IMR-90 (cell line): ENCODE measurements around the gene CAMK2D. TPM values are rescaled to one million over a fixed set of nuclear protein-coding genes. Genes with fewer than 3 reads are reported as not detected.

Experiments used
- ATAC-seq: fragments of 200-7000 bp; cut with Tn5 transposase; 2 replicates; pipeline ENCODE4 v1.9.1; 2020; ENCODE audit warnings: low read depth, mild to moderate bottlenecking, moderate library complexity
- BruUV-seq: library from RNA; stranded (reverse); fragments of 400-500 nt; replicated peaks from 2 replicates; lab custom pipeline; 2021; lab: Mats Ljungman, UMichigan
- CTCF ChIA-PET: fragments of 300-600 bp; formaldehyde crosslinking; extraction: SDS; loops from one replicate; lab custom pipeline; 2021; ENCODE audit warnings: antibody characterized with exemption; lab: Yijun Ruan, JAX
- POLR2A ChIA-PET: fragments of 300-600 bp; sonication (Branson Sonifier 250); formaldehyde crosslinking; loops from one replicate; lab custom pipeline; 2022; ENCODE audit warnings: antibody characterized with exemption; ENCODE audit not compliant: unreplicated experiment; lab: Charles Lee
- DNase-seq: peaks from one replicate; pipeline ENCODE4 v3.0.0; 2013
- H2AFZ ChIP-seq: replicated peaks from 2 replicates; pipeline ENCODE3; 2013; ENCODE audit warnings: low read length, mild to moderate bottlenecking; ENCODE audit not compliant: poor library complexity
- H2AK5ac ChIP-seq: 2 replicates; pipeline ENCODE4 v1.6.1; 2013; ENCODE audit warnings: low read depth, low read length, inconsistent platforms
- H2AK9ac ChIP-seq: replicated peaks from 2 replicates; pipeline ENCODE3; 2013; ENCODE audit warnings: mild to moderate bottlenecking, low read depth, low read length, moderate library complexity; ENCODE audit not compliant: poor library complexity
- H2BK120ac ChIP-seq: 2 replicates; pipeline ENCODE4 v1.6.1; 2013; ENCODE audit warnings: low read depth, low read length, inconsistent platforms
- H2BK15ac ChIP-seq: 3 replicates; pipeline ENCODE4 v1.6.1; 2013; ENCODE audit warnings: low read depth, low read length, inconsistent platforms
- H2BK20ac ChIP-seq: 2 replicates; pipeline ENCODE4 v1.6.1; 2013; ENCODE audit warnings: low read depth, mild to moderate bottlenecking, inconsistent platforms, low read length, moderate library complexity
- H2BK5ac ChIP-seq: 2 replicates; pipeline ENCODE4 v1.6.1; 2013; ENCODE audit warnings: mild to moderate bottlenecking, low read depth, low read length, inconsistent platforms; ENCODE audit not compliant: poor library complexity, severe bottlenecking
- H3K14ac ChIP-seq: replicated peaks from 2 replicates; pipeline ENCODE4 v1.6.1; 2013; ENCODE audit warnings: low read depth, low read length, inconsistent platforms
- H3K18ac ChIP-seq: 2 replicates; pipeline ENCODE4 v1.6.1; 2013; ENCODE audit warnings: low read depth, low read length, control low read depth
- H3K23ac ChIP-seq: 2 replicates; pipeline ENCODE4 v1.6.1; 2013; ENCODE audit warnings: low read depth, low read length, inconsistent platforms
- H3K27ac ChIP-seq: 2 replicates; pipeline ENCODE4 v1.5.1; 2013; ENCODE audit warnings: mild to moderate bottlenecking, control low read depth, low read length; ENCODE audit not compliant: insufficient read depth
- H3K27me3 ChIP-seq: 2 replicates; pipeline ENCODE4 v1.6.1; 2013; ENCODE audit warnings: low read length; ENCODE audit not compliant: control insufficient read depth, insufficient read depth
- H3K36me3 ChIP-seq: 2 replicates; pipeline ENCODE4 v1.6.1; 2013; ENCODE audit warnings: low read length, mixed read lengths; ENCODE audit not compliant: control insufficient read depth, insufficient read depth
- H3K4ac ChIP-seq: 2 replicates; pipeline ENCODE4 v1.6.1; 2013; ENCODE audit warnings: low read depth, low read length, inconsistent platforms
- H3K4me1 ChIP-seq: 2 replicates; pipeline ENCODE4 v1.6.1; 2013; ENCODE audit warnings: low read length, mixed read lengths; ENCODE audit not compliant: control insufficient read depth, insufficient read depth
- H3K4me2 ChIP-seq: 2 replicates; pipeline ENCODE4 v1.6.1; 2013; ENCODE audit warnings: low read depth, mild to moderate bottlenecking, control low read depth, low read length, moderate library complexity
- H3K4me3 ChIP-seq: 2 replicates; pipeline ENCODE4 v1.5.1; 2013; ENCODE audit warnings: low read depth, mild to moderate bottlenecking, control low read depth, low read length, moderate library complexity; ENCODE audit not compliant: insufficient read depth
- H3K56ac ChIP-seq: 2 replicates; pipeline ENCODE4 v1.6.1; 2013; ENCODE audit warnings: low read length, inconsistent platforms; ENCODE audit not compliant: insufficient read depth; ENCODE audit errors: extremely low read depth
- H3K79me1 ChIP-seq, 2 experiments: 2 replicates each; pipeline ENCODE4 v1.6.1; 2013; ENCODE audit warnings: low read length in 2 of 2, inconsistent platforms in 1 of 2, low read depth in 1 of 2
- H3K9ac ChIP-seq: 2 replicates; pipeline ENCODE4 v1.6.1; 2013; ENCODE audit warnings: low read depth, low read length, control low read depth
- H3K9me1 ChIP-seq: 2 replicates; pipeline ENCODE4 v1.6.1; 2013; ENCODE audit warnings: low read length, inconsistent platforms; ENCODE audit not compliant: insufficient read depth
- H3K9me3 ChIP-seq: 2 replicates; pipeline ENCODE4 v1.6.1; 2013; ENCODE audit warnings: low read length; ENCODE audit not compliant: control insufficient read depth, insufficient read depth
- H4K20me1 ChIP-seq: 2 replicates; pipeline ENCODE4 v1.6.1; 2013; ENCODE audit warnings: low read length, inconsistent platforms; ENCODE audit not compliant: insufficient read depth
- H4K5ac ChIP-seq: 2 replicates; pipeline ENCODE4 v1.6.1; 2013; ENCODE audit warnings: mild to moderate bottlenecking, low read depth, low read length, control low read depth
- H4K8ac ChIP-seq, 2 experiments: 2 replicates each; pipeline ENCODE4 v1.6.1; 2013; ENCODE audit warnings: low read depth in 2 of 2, low read length in 2 of 2, control low read depth in 1 of 2, inconsistent platforms in 1 of 2
- H4K91ac ChIP-seq: 2 replicates; pipeline ENCODE4 v1.6.1; 2013; ENCODE audit warnings: low read depth, low read length, inconsistent platforms; ENCODE audit not compliant: insufficient read depth
- BHLHE40 ChIP-seq: fragments of 150-350 bp; IDR thresholded peaks from 2 replicates; pipeline ENCODE4 v1.6.1; 2016; ENCODE audit warnings: mild to moderate bottlenecking, low read depth, low read length
- WGBS, 2 experiments: methylation state at CpG; one replicate each; pipeline versions ENCODE4 v1.1.5 to v1.1.7; 2013; ENCODE audit warnings: missing lambda C conversion rate in 2 of 2; ENCODE audit not compliant: insufficient read length in 1 of 2; ENCODE audit errors: extremely low coverage in 2 of 2; 5-methylcytosine and 5-hydroxymethylcytosine counted together
- dilution Hi-C: fragments of 300-500 bp; cut with HindIII; formaldehyde crosslinking; loops from one replicate; pipeline ENCODE4 v1.14.3; 2018; ENCODE audit warnings: low sequenced_read_pairs; ENCODE audit not compliant: unreplicated experiment
- in situ Hi-C: fragments of 300-500 bp; cut with MboI; formaldehyde crosslinking; loops from 3 replicates; pipeline ENCODE4 v1.14.3; 2019; ENCODE audit warnings: low sequenced_read_pairs, inconsistent platforms, mixed read lengths
- intact Hi-C: fragments of 100-400 bp; cut with micrococcal nuclease; formaldehyde crosslinking; loops from 2 replicates; pipeline ENCODE4 v1.10.0; 2022
- polyA plus RNA-seq, 3 experiments: library from polyadenylated mRNA; depleted of rRNA; stranded (reverse); fragments of >200 nt; gene quantifications; 2 replicates each; pipeline ENCODE4 v1.2.3, GENCODE V29; 2012; ENCODE audit warnings: low replicate concordance in 1 of 3
- total RNA-seq: library from RNA; depleted of rRNA; stranded (reverse); fragments of >200 nt; gene quantifications from 2 replicates; pipeline ENCODE4 v1.2.3, GENCODE V29; 2012
- TF ChIP-seq, protein P1 (sequence below): conservative IDR thresholded peaks from 2 replicates; pipeline ENCODE4 v1.5.1; 2012; ENCODE audit warnings: mild to moderate bottlenecking, low read depth, low read length, improper control_type of control experiment
- TF ChIP-seq, protein P2 (sequence below): fragments of 150-350 bp; IDR thresholded peaks from 2 replicates; pipeline ENCODE4 v1.6.1; 2017; ENCODE audit warnings: mild to moderate bottlenecking, antibody characterized with exemption, low read length, low read depth

CAMK2D gene
- total and polyA plus RNA-seq, 2 of the 4 experiments (the other 2 are of a cell fraction), result 44.6 to 156 TPM

DNA sequence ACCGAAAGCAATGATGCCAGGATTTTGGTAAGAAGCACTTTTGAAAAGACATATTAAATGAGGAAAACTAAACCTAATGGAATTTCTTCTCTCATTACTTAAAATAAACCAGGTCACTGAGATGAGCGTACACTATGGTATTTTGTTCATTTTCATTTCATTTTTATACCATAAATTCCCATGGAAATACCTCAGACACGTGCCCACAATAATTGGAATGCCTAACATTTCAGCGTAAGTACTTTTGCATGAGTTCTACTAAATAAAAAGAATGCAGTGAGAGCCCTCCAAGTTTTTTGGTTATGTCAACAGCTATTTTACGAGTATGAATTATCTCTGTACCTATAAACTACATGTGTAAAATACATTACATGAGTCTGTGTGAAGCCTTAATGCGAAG, 3.2 kb downstream of the CAMK2D start:
- H2BK120ac ChIP-seq, result 0 out of 2 replicates have a peak overlapping the region, but pooled peaks have one; percentile 4
- WGBS, 2 experiments, result no CpG with 5 or more reads among the region's 6 CpGs
- no peak overlapping the region for H3K56ac ChIP-seq
- ChIA-PET POLR2A (no interaction called here), CTCF (interaction anchor here (1.0 to 1.4 kb wide), 2 partner anchors 211 to 363 kb away, joined by 3 to 7 read pairs; no protein-coding TSS in a partner anchor)
- no peaks in the 10 kb centered on the region for H3K36me3 ChIP-seq
- no peak overlapping the region; the same call in 1 of the 2 replicates for H3K27ac ChIP-seq
- no peak overlapping the region; a peak in 1 of 4 replicates for H4K8ac ChIP-seq
- no peaks in the 10 kb centered on the region; the same call in 1 of the 2 replicates for H3K9me1 ChIP-seq
- H2AFZ ChIP-seq, result no peak overlapping the region
- no peak overlapping the region for H2BK15ac ChIP-seq
- peak overlapping the region; percentile 81 for H2BK5ac ChIP-seq
- H3K4me1 ChIP-seq, result 0 out of 2 replicates have a peak, but pooled peaks cover 1% of the 10 kb centered on the region
- TF ChIP-seq, protein P1, sequence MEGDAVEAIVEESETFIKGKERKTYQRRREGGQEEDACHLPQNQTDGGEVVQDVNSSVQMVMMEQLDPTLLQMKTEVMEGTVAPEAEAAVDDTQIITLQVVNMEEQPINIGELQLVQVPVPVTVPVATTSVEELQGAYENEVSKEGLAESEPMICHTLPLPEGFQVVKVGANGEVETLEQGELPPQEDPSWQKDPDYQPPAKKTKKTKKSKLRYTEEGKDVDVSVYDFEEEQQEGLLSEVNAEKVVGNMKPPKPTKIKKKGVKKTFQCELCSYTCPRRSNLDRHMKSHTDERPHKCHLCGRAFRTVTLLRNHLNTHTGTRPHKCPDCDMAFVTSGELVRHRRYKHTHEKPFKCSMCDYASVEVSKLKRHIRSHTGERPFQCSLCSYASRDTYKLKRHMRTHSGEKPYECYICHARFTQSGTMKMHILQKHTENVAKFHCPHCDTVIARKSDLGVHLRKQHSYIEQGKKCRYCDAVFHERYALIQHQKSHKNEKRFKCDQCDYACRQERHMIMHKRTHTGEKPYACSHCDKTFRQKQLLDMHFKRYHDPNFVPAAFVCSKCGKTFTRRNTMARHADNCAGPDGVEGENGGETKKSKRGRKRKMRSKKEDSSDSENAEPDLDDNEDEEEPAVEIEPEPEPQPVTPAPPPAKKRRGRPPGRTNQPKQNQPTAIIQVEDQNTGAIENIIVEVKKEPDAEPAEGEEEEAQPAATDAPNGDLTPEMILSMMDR, result no peak
- TF ChIP-seq BHLHE40, result peak; percentile 91
- TF ChIP-seq, protein P2, sequence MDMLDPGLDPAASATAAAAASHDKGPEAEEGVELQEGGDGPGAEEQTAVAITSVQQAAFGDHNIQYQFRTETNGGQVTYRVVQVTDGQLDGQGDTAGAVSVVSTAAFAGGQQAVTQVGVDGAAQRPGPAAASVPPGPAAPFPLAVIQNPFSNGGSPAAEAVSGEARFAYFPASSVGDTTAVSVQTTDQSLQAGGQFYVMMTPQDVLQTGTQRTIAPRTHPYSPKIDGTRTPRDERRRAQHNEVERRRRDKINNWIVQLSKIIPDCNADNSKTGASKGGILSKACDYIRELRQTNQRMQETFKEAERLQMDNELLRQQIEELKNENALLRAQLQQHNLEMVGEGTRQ, result peak; percentile 65; the same call in 1 of the 2 replicates
- no peak overlapping the region for H4K5ac ChIP-seq
- peaks cover 5 to 20% of the 10 kb centered on the region in 2 experiments; a peak in 3 of 4 replicates for H3K79me1 ChIP-seq
- H2BK20ac ChIP-seq, result no peak overlapping the region
- no peak overlapping the region for H3K23ac ChIP-seq
- in situ Hi-C loops (loop anchor here (10.0 kb wide), 1 partner anchor 214 kb away; no protein-coding TSS in a partner anchor), dilution Hi-C loops (no loop called here), intact Hi-C loops (loop anchor here (1.0 to 5.0 kb wide), 2 partner anchors 76 to 290 kb away; no protein-coding TSS in a partner anchor)
- ATAC-seq, result no peak
- peak overlapping the region; percentile 78 for H3K4me2 ChIP-seq
- no peaks in the 10 kb centered on the region for H3K9me3 ChIP-seq
- peak overlapping the region; percentile 28; the same call in 1 of the 2 replicates for H3K9ac ChIP-seq
- BruUV-seq, result no TSS peak
- H4K20me1 ChIP-seq, result no peaks in the 10 kb centered on the region; the same call in 1 of the 2 replicates
- H2AK5ac ChIP-seq, result no peak overlapping the region
- no peak overlapping the region for H2AK9ac ChIP-seq
- no peak overlapping the region for H3K18ac ChIP-seq
- DNase-seq, result peak; percentile 81
- no peaks in the 10 kb centered on the region for H3K27me3 ChIP-seq
- no peak overlapping the region for H4K91ac ChIP-seq
- H3K14ac ChIP-seq, result peak overlapping the region; percentile 11; the same call in 1 of the 2 replicates
- H3K4ac ChIP-seq, result no peak overlapping the region
- H3K4me3 ChIP-seq, result peak overlapping the region; percentile 23; the same call in 1 of the 2 replicates
